BJ (cell line): Measurements from ENCODE around the gene EVX2. TPM values are rescaled to one million over a fixed set of nuclear protein-coding genes. Genes with fewer than 3 reads are reported as not detected.

Experiments used
- CTCF ChIA-PET: fragments of 350-600 bp; formaldehyde crosslinking; extraction: SDS; loops from one replicate; lab custom pipeline; 2021; ENCODE audit warnings: antibody characterized with exemption, inconsistent platforms; lab: Yijun Ruan, JAX
- POLR2A ChIA-PET: fragments of 300-600 bp; sonication (Branson Sonifier 250); formaldehyde crosslinking; extraction: SDS; loops from one replicate; lab custom pipeline; 2021; ENCODE audit warnings: antibody characterized with exemption; lab: Charles Lee
- DNase-seq: peaks from one replicate; pipeline ENCODE4 v3.0.0-alpha.2; 2011; ENCODE audit warnings: low read depth
- H3K27me3 ChIP-seq: 2 replicates; pipeline ENCODE4 v1.6.0; 2011; ENCODE audit warnings: low read length; ENCODE audit not compliant: control insufficient read depth, insufficient read depth
- H3K36me3 ChIP-seq: 2 replicates; pipeline ENCODE4 v1.5.1; 2011; ENCODE audit warnings: low read length; ENCODE audit not compliant: control insufficient read depth, insufficient read depth
- H3K4me3 ChIP-seq: 2 replicates; pipeline ENCODE4 v1.5.1; 2011; ENCODE audit warnings: low read depth, mild to moderate bottlenecking, control low read depth, low read length
- polyA plus RNA-seq: library from polyadenylated mRNA; depleted of rRNA; stranded (reverse); fragments of >200 nt; gene quantifications from 2 replicates; pipeline ENCODE4 v1.2.3, GENCODE V29; 2011
- TF ChIP-seq, protein P1 (sequence below): IDR thresholded peaks from 2 replicates; pipeline ENCODE4 v1.5.1; 2011; ENCODE audit warnings: low read depth, mild to moderate bottlenecking, control low read depth, inconsistent platforms, low read length, moderate library complexity; ENCODE audit not compliant: insufficient read depth

The EVX2 gene
- polyA plus RNA-seq, 1 experiment, result not detected

DNA sequence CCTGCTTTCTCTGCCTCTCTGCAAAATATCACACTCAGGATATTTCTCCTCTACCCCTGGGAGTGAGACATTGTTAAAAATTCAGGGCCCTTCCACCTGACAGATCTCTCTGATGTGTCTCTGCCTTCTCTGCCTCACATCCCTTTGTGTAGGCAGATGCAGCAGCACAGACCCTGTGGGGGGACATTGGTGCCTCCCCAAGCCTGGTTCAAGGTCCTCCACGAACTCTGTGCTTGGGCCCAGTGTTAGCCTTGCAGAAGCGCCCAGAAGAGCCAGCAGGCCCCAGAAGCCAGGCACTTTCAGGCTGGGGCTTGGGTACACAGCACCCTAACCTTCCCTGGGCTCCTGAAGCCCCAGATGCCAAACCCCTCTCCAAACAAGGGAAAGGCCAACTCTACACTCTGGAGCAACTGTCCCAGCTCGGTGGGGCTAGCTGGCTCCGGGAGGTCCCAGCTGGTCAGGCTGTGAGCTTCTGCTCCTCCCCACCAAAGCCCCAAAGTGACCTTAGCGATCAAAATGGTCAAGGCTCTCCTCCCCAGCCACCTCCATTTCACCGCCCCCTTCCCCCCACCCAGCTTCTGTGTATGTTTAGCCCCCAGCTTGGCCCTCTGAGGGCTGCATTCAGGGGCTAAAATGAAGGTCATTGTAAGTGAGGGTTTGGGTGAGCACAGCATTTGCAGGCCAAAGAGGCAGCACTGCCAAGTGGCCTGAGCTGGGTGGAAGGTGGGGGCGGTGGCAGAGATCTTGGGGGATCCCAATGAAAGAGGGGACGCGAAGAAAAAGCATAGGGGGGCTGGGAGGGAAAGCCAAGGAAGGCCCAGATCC lies 41.4 kb upstream of the EVX2 start:
- Histone ChIP-seq H3K4me3 (no peak overlapping the region), H3K27me3 (peaks cover 17% of the 10 kb centered on the region), H3K36me3 (no peaks in the 10 kb centered on the region; the same call in 1 of the 2 replicates)
- TF ChIP-seq, protein P1, sequence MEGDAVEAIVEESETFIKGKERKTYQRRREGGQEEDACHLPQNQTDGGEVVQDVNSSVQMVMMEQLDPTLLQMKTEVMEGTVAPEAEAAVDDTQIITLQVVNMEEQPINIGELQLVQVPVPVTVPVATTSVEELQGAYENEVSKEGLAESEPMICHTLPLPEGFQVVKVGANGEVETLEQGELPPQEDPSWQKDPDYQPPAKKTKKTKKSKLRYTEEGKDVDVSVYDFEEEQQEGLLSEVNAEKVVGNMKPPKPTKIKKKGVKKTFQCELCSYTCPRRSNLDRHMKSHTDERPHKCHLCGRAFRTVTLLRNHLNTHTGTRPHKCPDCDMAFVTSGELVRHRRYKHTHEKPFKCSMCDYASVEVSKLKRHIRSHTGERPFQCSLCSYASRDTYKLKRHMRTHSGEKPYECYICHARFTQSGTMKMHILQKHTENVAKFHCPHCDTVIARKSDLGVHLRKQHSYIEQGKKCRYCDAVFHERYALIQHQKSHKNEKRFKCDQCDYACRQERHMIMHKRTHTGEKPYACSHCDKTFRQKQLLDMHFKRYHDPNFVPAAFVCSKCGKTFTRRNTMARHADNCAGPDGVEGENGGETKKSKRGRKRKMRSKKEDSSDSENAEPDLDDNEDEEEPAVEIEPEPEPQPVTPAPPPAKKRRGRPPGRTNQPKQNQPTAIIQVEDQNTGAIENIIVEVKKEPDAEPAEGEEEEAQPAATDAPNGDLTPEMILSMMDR, result no peak
- CTCF ChIA-PET, result interaction anchor here (1.2 to 9.3 kb wide), 6 partner anchors 8 to 1024 kb away, joined by 3 to 149 read pairs (median 16); partner anchors contain the start of gene HOXD10
- POLR2A ChIA-PET, result no interaction called here
- DNase-seq, result no peak

DNA sequence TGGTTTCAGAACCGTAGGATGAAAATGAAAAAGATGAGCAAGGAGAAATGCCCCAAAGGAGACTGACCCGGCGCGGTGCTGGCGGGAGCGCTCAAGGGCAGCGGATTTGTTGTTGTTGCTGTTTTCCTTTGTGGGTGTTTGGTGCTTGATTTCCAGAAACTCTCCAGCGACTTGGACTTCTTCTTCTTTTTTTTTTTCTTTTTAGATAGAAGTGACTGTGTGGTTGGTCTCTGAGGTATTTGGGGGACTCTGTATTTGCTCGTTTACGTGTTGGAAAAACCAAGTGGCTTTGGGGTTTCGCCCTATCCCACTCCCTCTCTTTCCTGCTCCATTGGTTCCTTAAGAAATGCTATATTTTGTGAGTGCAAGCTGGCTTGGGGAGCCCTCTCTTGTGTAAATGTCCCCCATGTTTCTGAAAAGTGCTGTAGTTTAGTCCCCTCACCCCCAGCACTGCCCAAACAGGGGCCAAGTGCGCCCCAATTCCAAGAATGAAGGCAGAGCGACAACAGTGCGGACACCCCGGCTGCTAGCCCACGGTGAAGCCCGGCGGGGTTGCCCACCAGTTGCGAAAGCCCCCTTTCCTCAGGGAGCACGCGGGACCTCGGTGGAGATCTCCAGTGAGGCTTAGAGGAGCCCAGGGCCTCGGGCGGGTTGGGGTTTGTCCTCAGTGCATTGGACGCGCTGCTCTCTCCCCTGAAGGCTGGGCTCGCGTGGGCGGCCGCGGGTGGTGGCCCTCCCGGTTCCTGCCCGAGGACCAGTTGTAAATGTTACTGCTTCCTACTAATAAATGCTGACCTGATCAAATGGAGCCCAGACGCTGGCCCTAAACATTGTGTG lies 40.6 kb upstream of the EVX2 start:
- H3K36me3 ChIP-seq, result no peaks in the 10 kb centered on the region; the same call in 1 of the 2 replicates
- peaks cover 15% of the 10 kb centered on the region for H3K27me3 ChIP-seq
- H3K4me3 ChIP-seq, result no peak overlapping the region
- no peak for DNase-seq
- CTCF ChIA-PET, result interaction anchor here (1.1 to 9.3 kb wide), 2 partner anchors 529 to 530 kb away, joined by 3 to 149 read pairs; no protein-coding TSS in a partner anchor
- POLR2A ChIA-PET, result no interaction called here
- TF ChIP-seq, protein P1, result no peak

DNA sequence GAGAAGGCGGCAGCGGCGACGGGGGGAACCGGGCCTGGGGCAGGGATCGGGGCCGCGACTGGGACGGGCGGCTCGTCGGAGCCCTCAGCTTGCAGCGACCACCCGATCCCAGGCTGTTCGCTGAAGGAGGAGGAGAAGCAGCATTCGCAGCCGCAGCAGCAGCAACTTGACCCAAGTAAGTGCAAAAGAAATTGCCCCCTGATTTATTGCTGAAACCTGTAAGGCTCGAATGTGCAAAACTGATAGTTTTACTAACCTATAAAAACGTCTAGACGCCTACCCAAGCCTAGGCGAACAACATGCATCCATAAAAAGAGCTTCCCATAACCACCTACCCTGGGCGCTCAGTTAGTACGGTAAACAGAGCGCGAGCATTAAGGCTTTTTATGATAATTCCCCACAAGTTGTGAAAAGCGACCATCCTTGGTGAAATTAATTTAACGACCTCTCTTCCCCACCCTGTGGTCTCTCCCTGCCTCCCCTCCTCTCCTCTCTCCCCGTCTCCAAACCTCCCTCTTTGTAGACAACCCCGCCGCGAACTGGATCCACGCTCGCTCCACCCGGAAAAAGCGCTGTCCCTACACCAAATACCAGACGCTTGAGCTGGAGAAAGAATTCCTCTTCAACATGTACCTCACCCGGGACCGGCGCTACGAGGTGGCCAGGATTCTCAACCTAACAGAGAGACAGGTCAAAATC lies 39.8 kb upstream of the EVX2 start:
- peaks cover 9% of the 10 kb centered on the region for H3K27me3 ChIP-seq
- CTCF ChIA-PET, result interaction anchor here (0.8 to 1.6 kb wide), 3 partner anchors 27 to 530 kb away, joined by 3 to 5 read pairs (median 3); no protein-coding TSS in a partner anchor
- TF ChIP-seq, protein P1, result no peak
- no peak for DNase-seq
- H3K36me3 ChIP-seq, result no peaks in the 10 kb centered on the region; the same call in 1 of the 2 replicates
- no peak overlapping the region for H3K4me3 ChIP-seq
- POLR2A ChIA-PET, result no interaction called here

DNA sequence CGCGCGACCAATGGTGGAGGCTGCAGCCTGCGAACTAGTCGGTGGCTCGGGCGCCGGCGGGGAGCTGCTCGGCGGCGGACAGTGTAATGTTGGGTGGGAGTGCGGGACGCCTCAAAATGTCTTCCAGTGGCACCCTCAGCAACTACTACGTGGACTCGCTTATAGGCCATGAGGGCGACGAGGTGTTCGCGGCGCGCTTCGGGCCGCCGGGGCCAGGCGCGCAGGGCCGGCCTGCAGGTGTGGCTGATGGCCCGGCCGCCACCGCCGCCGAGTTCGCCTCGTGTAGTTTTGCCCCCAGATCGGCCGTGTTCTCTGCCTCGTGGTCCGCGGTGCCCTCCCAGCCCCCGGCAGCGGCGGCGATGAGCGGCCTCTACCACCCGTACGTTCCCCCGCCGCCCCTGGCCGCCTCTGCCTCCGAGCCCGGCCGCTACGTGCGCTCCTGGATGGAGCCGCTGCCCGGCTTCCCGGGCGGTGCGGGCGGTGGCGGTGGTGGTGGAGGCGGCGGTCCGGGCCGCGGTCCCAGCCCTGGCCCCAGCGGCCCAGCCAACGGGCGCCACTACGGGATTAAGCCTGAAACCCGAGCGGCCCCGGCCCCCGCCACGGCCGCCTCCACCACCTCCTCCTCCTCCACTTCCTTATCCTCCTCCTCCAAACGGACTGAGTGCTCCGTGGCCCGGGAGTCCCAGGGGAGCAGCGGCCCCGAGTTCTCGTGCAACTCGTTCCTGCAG lies 39.1 kb upstream of the EVX2 start, which contains the start of gene HOXD9:
HOXD9 (plus strand) TSS at position 37 of the 728 bp plus-strand sequence; CDS start at position 87, 50 bp downstream.
- Histone ChIP-seq H3K36me3 (peaks cover 1% of the 10 kb centered on the region; the same call in 1 of the 2 replicates), H3K4me3 (peak within 1 kb of the TSS; percentile 25), H3K27me3 (peaks cover 4% of the 10 kb centered on the region)
- POLR2A ChIA-PET, result interaction anchor here (0.6 kb wide), 1 partner anchor 14 kb away, joined by 3 read pairs; no protein-coding TSS in a partner anchor
- DNase-seq, result no peak
- TF ChIP-seq, protein P1, result no peak
- CTCF ChIA-PET, result interaction anchor here (0.8 to 1.6 kb wide), 4 partner anchors 26 to 531 kb away, joined by 3 to 5 read pairs (median 3); no protein-coding TSS in a partner anchor
